Upper lobe of left lung (tissue), 6 donors: ENCODE data around the gene DGKQ. TPM values are rescaled to one million over a fixed set of nuclear protein-coding genes. Genes with fewer than 3 reads are reported as not detected.

Experiments used
- ATAC-seq, 2 donors: fragments of 200-7000 bp; cut with Tn5 transposase; one replicate each; pipeline ENCODE4 v1.9.1; 2022; ENCODE audit warnings: mild to moderate bottlenecking in 2 of 2, moderate library complexity in 2 of 2; ENCODE audit not compliant: low FRiP score in 2 of 2
- DNase-seq, 2 donors: peaks; one replicate each; pipeline ENCODE4 v3.0.0-alpha.2; 2019 to 2020
- H3K27ac ChIP-seq, 4 donors: fragments of 200-600 bp; sonication (generic); one replicate each; pipeline ENCODE4 v1.5.1; 2016 to 2019
- H3K27me3 ChIP-seq, 4 donors: fragments of 200-600 bp; sonication (generic); one replicate each; pipeline ENCODE4 v1.5.1; 2017 to 2019
- H3K36me3 ChIP-seq, 4 donors: fragments of 200-600 bp; sonication (generic); one replicate each; pipeline ENCODE4 v1.5.1; 2016 to 2019
- H3K4me1 ChIP-seq, 4 donors: fragments of 200-600 bp; sonication (generic); one replicate each; pipeline ENCODE4 v1.5.1; 2018 to 2019
- H3K4me3 ChIP-seq, 4 donors: fragments of 200-600 bp; sonication (generic); one replicate each; pipeline ENCODE4 v1.5.1; 2017 to 2019; ENCODE audit warnings: mild to moderate bottlenecking in 2 of 4, moderate library complexity in 1 of 4
- H3K9me3 ChIP-seq, 4 donors: fragments of 200-600 bp; sonication (generic); one replicate each; pipeline ENCODE4 v1.5.1; 2018 to 2019
- EP300 ChIP-seq, 4 donors: sonication (generic); formaldehyde crosslinking; IDR thresholded peaks; one replicate each; pipeline ENCODE4 v1.5.1; 2017; ENCODE audit warnings: antibody characterized with exemption in 4 of 4, control low read depth in 2 of 4
- POLR2A ChIP-seq, 4 donors: fragments of 450-650 bp; IDR thresholded peaks; one replicate each; pipeline ENCODE4 v1.5.1; 2016 to 2017; ENCODE audit warnings: antibody characterized with exemption in 4 of 4, mild to moderate bottlenecking in 2 of 4
- POLR2AphosphoS5 ChIP-seq, 2 donors: sonication (generic); formaldehyde crosslinking; IDR thresholded peaks; one replicate each; pipeline ENCODE4 v1.5.1; 2017; ENCODE audit warnings: antibody characterized with exemption in 2 of 2
- WGBS, 2 donors: methylation state at CpG; one replicate each; pipeline ENCODE4 v1.1.5; 2017 to 2018; 5-methylcytosine and 5-hydroxymethylcytosine counted together
- total RNA-seq, 6 donors: library from RNA; depleted of rRNA in 4 of 6; stranded (reverse); fragments of >200 nt in 4 of 6; gene quantifications; one replicate each; pipeline versions ENCODE4 v1.1.0 to v1.2.1, GENCODE V29; 2016 to 2021
- TF ChIP-seq, protein P1 (sequence below), 6 experiments: fragments of 450-650 bp in 4 of 6; fragments of 200-600 bp in 2 of 6; sonication (generic) in 2 of 6; IDR thresholded peaks; one replicate each; pipeline ENCODE4 v1.5.1; 2016 to 2019; ENCODE audit warnings: antibody characterized with exemption in 6 of 6
- donor health status: DM: no; HTN: no; CAD: no; lungs with moderate emphysema.
- donor health status: DM: no; HTN: yes; CAD: no; lungs with severe emphysema.

Gene DGKQ
- total RNA-seq, 6 donors from 2014 or later = 10.7 to 36.7 (median 17.5) TPM

DNA sequence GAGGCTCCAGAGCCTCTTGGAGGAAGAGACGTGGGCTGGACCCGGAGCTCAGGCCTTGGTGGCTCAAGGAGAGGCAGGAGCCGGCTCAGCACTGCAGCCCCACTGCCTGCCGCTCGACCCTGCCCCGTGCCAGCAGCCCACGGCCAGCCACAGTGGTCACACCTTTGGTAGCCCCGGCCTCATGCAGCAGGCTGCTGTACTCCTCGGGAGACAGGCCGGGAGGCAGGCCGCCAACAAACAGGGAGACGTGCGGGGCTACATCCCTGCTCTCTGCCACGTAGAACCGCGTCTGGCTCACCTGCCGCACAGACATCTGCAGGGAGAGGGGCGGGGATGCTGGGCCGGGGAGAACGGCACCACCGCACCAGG, 7.6 kb downstream of the DGKQ start:
- ATAC-seq (no peak), DNase-seq (peak in 1 of 2 donors; percentile 77)
- Histone ChIP-seq H3K27ac (no peak overlapping the region), H3K4me3 (no peak overlapping the region), H3K27me3 (peaks cover 0 to 6% (median 2%) of the 10 kb centered on the region in 4 donors), H3K36me3 (peaks cover 0 to 58% (median 38%) of the 10 kb centered on the region in 4 donors), H3K4me1 (peaks cover 0 to 18% (median 4%) of the 10 kb centered on the region in 4 donors), H3K9me3 (no peaks in the 10 kb centered on the region)
- 89 to 92% methylated on average over 6 to 13 of the region's 21 CpGs for WGBS, 2 donors
- TF ChIP-seq, protein P1, sequence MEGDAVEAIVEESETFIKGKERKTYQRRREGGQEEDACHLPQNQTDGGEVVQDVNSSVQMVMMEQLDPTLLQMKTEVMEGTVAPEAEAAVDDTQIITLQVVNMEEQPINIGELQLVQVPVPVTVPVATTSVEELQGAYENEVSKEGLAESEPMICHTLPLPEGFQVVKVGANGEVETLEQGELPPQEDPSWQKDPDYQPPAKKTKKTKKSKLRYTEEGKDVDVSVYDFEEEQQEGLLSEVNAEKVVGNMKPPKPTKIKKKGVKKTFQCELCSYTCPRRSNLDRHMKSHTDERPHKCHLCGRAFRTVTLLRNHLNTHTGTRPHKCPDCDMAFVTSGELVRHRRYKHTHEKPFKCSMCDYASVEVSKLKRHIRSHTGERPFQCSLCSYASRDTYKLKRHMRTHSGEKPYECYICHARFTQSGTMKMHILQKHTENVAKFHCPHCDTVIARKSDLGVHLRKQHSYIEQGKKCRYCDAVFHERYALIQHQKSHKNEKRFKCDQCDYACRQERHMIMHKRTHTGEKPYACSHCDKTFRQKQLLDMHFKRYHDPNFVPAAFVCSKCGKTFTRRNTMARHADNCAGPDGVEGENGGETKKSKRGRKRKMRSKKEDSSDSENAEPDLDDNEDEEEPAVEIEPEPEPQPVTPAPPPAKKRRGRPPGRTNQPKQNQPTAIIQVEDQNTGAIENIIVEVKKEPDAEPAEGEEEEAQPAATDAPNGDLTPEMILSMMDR (IDR thresholded peaks at IDR 0.05) = no peak
- TF ChIP-seq POLR2AphosphoS5 (IDR thresholded peaks at IDR 0.05) = no peak
- TF ChIP-seq EP300 (IDR thresholded peaks at IDR 0.05) = no peak
- TF ChIP-seq POLR2A (IDR thresholded peaks at IDR 0.05) = no peak

DNA sequence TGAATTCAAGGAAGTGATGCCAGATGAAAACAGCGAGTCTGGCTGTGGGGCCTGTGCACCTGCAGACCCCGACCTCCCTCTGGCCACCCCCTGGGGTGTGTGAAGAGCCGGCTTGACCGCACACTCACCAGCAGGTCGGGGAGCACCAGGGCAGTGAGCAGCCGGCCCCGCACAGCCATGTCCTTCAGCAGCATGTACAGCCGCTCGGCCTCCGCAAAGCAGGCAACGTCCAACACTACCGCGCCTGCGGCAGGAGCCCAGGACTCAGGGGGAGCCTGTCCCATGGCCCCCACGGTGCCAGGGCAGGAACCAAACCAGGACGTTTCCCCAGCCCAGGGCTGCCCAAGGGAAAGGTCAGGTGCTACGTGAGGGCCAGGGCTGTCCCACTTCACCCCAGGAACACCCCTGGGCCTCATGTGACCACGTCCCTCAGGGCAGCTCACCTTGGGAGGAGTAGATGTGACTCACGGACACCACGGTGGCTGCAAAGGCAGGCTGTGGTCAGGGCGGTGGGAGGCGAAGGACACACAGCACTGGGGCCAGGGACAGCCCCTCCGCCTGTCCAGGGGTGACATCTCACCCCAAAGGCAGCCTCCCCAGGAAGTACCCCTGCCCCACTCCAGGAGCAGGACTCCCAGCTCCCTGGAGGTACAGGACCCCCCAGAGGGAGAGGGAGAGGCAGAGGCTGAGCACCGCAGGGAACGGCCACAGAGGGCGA, 8.2 kb downstream of the DGKQ start:
- WGBS, 2 donors = 94 to 100% methylated on average over 5 to 18 of the region's 26 CpGs
- Histone ChIP-seq H3K9me3 (no peaks in the 10 kb centered on the region), H3K4me1 (peaks cover 0 to 16% (median 4%) of the 10 kb centered on the region in 4 donors), H3K4me3 (no peak overlapping the region), H3K27ac (no peak overlapping the region), H3K27me3 (peaks cover 0 to 6% (median 2%) of the 10 kb centered on the region in 4 donors), H3K36me3 (peaks cover 0 to 64% (median 41%) of the 10 kb centered on the region in 4 donors)
- ATAC-seq = no peak
- TF ChIP-seq EP300 (IDR thresholded peaks at IDR 0.05) (no peak), POLR2AphosphoS5 (IDR thresholded peaks at IDR 0.05) (no peak), POLR2A (IDR thresholded peaks at IDR 0.05) (no peak)
- peak in 1 of 2 donors; percentile 80 for DNase-seq

DNA sequence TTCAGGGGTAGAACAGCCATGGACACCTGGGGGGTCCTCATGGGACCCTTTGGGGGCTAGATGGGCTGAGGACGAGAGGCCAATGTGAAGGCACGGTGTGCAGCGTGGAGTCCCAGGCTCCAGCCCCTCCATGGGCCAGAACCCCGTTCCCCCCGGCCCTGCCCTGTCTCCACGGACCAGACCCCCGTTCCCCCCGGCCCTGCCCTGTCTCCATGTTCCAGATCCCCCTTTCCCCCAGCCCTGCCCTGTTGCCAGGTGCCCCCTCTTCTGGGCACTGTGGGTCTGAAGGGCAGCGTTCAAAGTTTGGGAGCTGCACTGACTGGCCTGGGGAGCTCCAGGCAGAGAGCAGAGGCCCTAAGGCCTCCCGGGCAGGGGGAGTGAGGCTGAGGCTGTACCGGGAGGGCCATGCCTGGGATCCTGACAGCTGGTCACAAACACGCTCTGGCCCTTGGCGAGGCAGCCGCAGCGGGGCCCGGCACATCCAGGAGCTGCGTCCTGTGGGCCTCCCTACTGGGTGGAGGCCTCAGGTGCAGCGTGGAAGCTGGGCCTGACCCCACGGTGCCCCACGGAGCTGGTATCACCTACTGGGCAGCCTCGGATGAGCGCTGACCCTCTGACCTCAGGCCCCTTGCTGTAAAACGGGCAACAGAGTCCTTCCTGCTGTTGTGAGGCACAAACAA, 8.9 kb downstream of the DGKQ start:
- no peaks in the 10 kb centered on the region for H3K9me3 ChIP-seq
- TF ChIP-seq POLR2A (IDR thresholded peaks at IDR 0.05) (no peak), POLR2AphosphoS5 (IDR thresholded peaks at IDR 0.05) (no peak), EP300 (IDR thresholded peaks at IDR 0.05) (no peak)
- TF ChIP-seq, protein P1 (IDR thresholded peaks at IDR 0.05) = no peak
- ATAC-seq = no peak
- peaks cover 0 to 16% (median 4%) of the 10 kb centered on the region in 4 donors for H3K4me1 ChIP-seq
- no peak overlapping the region for H3K27ac ChIP-seq
- peak in 1 of 2 donors; percentile 78 for DNase-seq
- WGBS, 2 donors = 95 to 100% methylated on average over 2 to 21 of the region's 23 CpGs
- peaks cover 0 to 6% (median 2%) of the 10 kb centered on the region in 4 donors for H3K27me3 ChIP-seq
- peaks cover 0 to 69% (median 44%) of the 10 kb centered on the region in 4 donors for H3K36me3 ChIP-seq
- no peak overlapping the region for H3K4me3 ChIP-seq

DNA sequence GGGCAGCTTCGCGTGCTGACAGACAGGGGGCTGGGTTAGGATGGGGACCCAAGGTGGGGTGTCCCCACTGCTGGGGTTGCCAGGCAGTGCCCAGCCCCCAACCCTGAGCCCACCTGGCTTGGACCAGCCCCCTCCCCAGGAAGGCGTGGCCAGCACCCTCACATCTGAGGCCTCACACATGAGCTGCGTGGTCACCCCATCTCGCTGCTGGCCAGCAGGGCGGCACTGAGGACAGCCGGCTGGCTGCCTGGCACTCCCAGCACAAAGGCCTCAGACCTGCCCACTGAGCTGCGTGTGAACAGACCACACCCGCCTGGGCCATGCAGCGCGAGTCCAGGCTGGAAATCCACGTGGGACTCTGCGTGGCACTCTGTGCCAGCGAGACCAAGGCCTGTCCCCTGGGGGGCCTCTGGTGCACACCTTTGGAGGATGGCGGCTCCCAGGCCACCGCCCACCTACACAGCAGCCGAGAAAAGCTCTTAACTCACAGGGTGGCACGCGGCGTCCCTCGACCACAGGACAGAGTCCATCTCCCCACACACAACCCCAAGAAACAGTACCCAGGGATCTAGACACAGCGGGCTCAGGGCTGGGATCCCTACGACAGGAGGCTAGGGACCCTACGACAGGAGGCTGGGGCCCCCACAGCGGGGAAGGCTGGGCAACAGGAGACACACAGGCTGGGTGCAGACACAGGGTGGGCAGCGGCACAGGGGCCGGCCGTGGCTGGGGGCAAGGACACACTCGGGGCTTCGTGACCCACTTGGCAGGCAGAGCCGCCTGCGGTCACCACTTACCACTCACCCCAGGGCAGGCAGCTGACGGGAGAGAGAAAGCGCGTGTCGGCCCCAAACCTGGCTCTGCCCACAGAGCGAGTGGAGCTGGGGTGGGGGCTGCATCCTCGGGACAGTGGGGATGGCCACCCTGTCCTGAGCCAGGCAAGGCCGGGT, 9.8 kb downstream of the DGKQ start:
- H3K9me3 ChIP-seq = no peaks in the 10 kb centered on the region
- 97 to 98% methylated on average over 16 to 31 of the region's 39 CpGs for WGBS, 2 donors
- peaks cover 0 to 6% (median 1%) of the 10 kb centered on the region in 4 donors for H3K27me3 ChIP-seq
- DNase-seq (peak in 1 of 2 donors; percentile 81), ATAC-seq (no peak)
- H3K36me3 ChIP-seq = peaks cover 0 to 76% (median 48%) of the 10 kb centered on the region in 4 donors
- peaks cover 0 to 13% (median 4%) of the 10 kb centered on the region in 4 donors for H3K4me1 ChIP-seq
- TF ChIP-seq POLR2AphosphoS5 (IDR thresholded peaks at IDR 0.05) = no peak
- H3K4me3 ChIP-seq = no peak overlapping the region
- H3K27ac ChIP-seq = no peak overlapping the region

DNA sequence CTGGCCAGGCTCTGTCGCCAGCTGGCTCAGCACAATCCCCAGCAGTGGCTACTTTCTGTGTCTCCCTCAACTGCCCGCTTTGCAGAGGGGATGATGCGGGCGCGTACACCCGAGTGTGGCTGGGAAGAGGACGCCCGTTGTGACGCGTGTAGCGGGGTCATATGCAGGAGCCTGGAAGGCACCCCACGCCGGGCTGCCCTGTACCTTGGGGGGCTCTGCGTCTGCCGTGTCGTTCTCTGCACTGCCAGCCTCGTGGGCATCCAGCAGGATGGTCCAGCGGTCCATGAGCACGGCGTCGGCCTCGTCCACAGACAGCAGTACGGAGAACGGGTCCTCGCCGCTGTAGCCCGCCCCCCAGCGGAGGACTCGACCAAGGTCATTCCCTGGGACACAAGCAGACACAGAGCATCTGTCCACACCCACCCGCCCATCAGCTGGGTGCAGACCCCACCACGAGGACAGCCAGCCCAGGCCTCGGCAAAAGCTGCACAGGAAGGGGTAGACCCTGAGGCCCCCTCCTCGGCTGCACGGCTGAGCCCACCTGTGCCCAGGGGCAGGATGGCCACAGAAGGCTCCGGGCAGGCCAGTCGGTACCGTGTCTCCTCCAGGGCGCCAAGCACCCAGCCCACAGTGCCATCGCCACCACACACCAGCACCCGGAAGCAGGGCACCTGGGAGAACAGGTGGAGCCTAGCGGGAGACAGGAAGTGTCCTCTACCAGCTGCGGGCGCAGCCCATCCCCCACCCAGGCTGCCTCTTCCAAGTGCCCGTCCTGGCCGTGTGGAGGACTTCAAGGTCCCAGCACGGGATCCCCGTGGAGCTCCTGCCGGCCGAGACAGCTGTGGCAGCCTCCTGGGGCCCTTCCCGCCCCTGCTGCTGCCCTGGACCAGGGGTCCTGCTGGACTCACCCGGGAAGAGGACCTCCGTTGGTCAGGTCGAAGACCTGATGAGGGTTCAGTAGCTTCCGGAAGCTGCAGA, 10.8 kb downstream of the DGKQ start:
- H3K4me3 ChIP-seq = no peak overlapping the region
- H3K27me3 ChIP-seq = peaks cover 0 to 2% (median 0%) of the 10 kb centered on the region in 4 donors
- TF ChIP-seq POLR2A (IDR thresholded peaks at IDR 0.05) (no peak), POLR2AphosphoS5 (IDR thresholded peaks at IDR 0.05) (no peak), EP300 (IDR thresholded peaks at IDR 0.05) (no peak)
- TF ChIP-seq, protein P1 (IDR thresholded peaks at IDR 0.05) = no peak
- H3K4me1 ChIP-seq = peaks cover 0 to 2% (median 0%) of the 10 kb centered on the region in 4 donors
- ATAC-seq (no peak), DNase-seq (peak in 1 of 2 donors; percentile 81)
- H3K27ac ChIP-seq = no peak overlapping the region
- peaks cover 0 to 84% (median 56%) of the 10 kb centered on the region in 4 donors for H3K36me3 ChIP-seq
- no peaks in the 10 kb centered on the region for H3K9me3 ChIP-seq
- 94 to 95% methylated on average over 22 to 54 of the region's 54 CpGs for WGBS, 2 donors
